ENCODE data around the gene TMEM37.
"Not testable (repeated sequence)": the region's sequence is repeated elsewhere in the genome, so short reads cannot be mapped to it uniquely, and the experiment has no call there.

TMEM37 gene

GRCh38 chr2:119431155-119431975 lies at the start of gene TMEM37:
TSS of gene TMEM37 (plus strand) at chr2:119431854. CDS start at chr2:119431904, 50 bp downstream.
- peak in 3 of 14 donors; percentile 19 to 37 (median 25) for DNase-seq

- peak in 1 of 14 donors; percentile 15 for DNase-seq
These were observed 48.1 kb upstream of the TMEM37 start for GRCh38 chr2:119383410-119384140.

- no peak for DNase-seq
These were observed 46.7 kb upstream of the TMEM37 start for GRCh38 chr2:119384971-119385370.

GRCh38 chr2:119385466-119385865 lies 46.2 kb upstream of the TMEM37 start:
- no peak for DNase-seq

- peak in 12 of 14 donors; percentile 19 to 66 (median 42) for DNase-seq
These were observed 44.1 kb upstream of the TMEM37 start for GRCh38 chr2:119387381-119388129.

GRCh38 chr2:119389615-119390306 lies 41.9 kb upstream of the TMEM37 start:
- DNase-seq: peak in 1 of 14 donors; percentile 40

GRCh38 chr2:119393971-119394748 lies 37.5 kb upstream of the TMEM37 start:
- no peak for DNase-seq

- no peak for DNase-seq
These were observed 34.5 kb upstream of the TMEM37 start for GRCh38 chr2:119397196-119397595.

GRCh38 chr2:119402106-119402505 lies 29.5 kb upstream of the TMEM37 start:
- no peak for DNase-seq

GRCh38 chr2:119402645-119403560 lies 28.8 kb upstream of the TMEM37 start:
- DNase-seq: no peak

GRCh38 chr2:119403618-119404017 lies 28.0 kb upstream of the TMEM37 start:
- DNase-seq: not testable (repeated sequence)

GRCh38 chr2:119405151-119405550 lies 26.5 kb upstream of the TMEM37 start:
- DNase-seq: no peak

GRCh38 chr2:119407430-119408220 lies 24.0 kb upstream of the TMEM37 start:
- peak in 3 of 14 donors; percentile 28 to 47 (median 29) for DNase-seq

- no peak for DNase-seq
These were observed 23.4 kb upstream of the TMEM37 start for GRCh38 chr2:119408221-119408619.

- no peak for DNase-seq
These were observed 22.1 kb upstream of the TMEM37 start for GRCh38 chr2:119409506-119409905.

- DNase-seq: no peak
These were observed 16.8 kb upstream of the TMEM37 start for GRCh38 chr2:119414894-119415293.

- DNase-seq: no peak
These were observed 16.0 kb upstream of the TMEM37 start for GRCh38 chr2:119415630-119416029.

- DNase-seq: no peak
These were observed 15.2 kb upstream of the TMEM37 start for GRCh38 chr2:119416299-119416923.

GRCh38 chr2:119417908-119418307 lies 13.7 kb upstream of the TMEM37 start:
- no peak for DNase-seq

Data from C1 segment of cervical spinal cord (tissue), 14 donors.